ENCODE measurements around the gene ITGA11.
A peak's percentile ranks its signal among the peaks of the same experiment; 100 is the strongest.

The ITGA11 gene

DNA sequence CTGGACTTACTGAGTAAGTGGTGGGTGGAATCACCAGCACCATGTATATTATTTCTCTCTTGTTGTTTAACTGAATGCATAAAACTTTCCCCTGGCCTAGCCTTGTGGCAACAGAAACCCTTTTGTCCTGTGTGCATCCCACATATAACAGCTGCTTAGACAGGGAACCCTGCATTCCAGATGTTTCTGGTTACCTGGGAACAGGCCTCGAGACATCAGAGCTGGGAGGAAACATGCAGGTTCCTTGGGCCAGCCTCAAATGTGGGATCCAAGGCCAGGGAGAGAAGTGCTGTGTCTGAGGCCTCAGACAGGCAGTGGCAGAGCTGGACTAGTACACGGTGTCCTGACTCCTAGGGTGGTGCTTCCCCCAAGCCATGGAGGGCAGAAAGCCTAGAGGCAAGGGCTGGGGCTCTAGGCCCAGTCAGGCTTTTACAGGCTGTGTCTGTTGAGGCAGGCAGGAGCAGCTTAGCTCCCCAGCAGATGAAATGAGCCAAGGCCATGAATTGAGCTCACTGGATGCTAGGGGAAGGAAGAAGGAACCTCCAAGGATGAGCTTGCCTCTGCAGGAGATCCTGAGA is 57.7 kb downstream of the ITGA11 start:
- TF ChIP-seq, protein P1, sequence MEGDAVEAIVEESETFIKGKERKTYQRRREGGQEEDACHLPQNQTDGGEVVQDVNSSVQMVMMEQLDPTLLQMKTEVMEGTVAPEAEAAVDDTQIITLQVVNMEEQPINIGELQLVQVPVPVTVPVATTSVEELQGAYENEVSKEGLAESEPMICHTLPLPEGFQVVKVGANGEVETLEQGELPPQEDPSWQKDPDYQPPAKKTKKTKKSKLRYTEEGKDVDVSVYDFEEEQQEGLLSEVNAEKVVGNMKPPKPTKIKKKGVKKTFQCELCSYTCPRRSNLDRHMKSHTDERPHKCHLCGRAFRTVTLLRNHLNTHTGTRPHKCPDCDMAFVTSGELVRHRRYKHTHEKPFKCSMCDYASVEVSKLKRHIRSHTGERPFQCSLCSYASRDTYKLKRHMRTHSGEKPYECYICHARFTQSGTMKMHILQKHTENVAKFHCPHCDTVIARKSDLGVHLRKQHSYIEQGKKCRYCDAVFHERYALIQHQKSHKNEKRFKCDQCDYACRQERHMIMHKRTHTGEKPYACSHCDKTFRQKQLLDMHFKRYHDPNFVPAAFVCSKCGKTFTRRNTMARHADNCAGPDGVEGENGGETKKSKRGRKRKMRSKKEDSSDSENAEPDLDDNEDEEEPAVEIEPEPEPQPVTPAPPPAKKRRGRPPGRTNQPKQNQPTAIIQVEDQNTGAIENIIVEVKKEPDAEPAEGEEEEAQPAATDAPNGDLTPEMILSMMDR (IDR thresholded peaks at IDR 0.05) = no peak
- TF ChIP-seq ZFX (IDR thresholded peaks at IDR 0.05; ENCODE audit: borderline replicate concordance) = no peak
- no peak overlapping the region for H3K27ac ChIP-seq

DNA sequence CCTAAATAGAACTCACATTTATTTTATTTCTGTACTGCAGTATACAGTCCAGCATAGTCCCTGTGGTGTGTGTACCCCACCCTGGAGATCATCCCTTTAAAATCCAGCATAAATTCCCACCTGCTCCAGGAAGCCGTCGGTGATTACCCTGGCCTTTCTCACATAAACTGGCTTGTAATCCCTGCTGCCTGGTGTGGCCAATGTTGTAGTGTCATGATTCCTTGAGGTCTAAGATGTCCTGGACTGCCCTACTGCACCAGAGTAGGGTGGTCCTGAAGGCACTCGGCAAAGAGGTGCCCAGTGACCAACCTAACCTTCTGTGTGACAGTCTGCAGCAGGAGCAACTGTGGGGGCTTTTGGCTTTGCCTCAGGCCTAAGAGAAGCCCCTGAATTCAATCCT is 58.9 kb downstream of the ITGA11 start:
- no peak overlapping the region for H3K27ac ChIP-seq
- no peak for TF ChIP-seq ZFX (IDR thresholded peaks at IDR 0.05; ENCODE audit: borderline replicate concordance)
- TF ChIP-seq, protein P1 (IDR thresholded peaks at IDR 0.05) = no peak

DNA sequence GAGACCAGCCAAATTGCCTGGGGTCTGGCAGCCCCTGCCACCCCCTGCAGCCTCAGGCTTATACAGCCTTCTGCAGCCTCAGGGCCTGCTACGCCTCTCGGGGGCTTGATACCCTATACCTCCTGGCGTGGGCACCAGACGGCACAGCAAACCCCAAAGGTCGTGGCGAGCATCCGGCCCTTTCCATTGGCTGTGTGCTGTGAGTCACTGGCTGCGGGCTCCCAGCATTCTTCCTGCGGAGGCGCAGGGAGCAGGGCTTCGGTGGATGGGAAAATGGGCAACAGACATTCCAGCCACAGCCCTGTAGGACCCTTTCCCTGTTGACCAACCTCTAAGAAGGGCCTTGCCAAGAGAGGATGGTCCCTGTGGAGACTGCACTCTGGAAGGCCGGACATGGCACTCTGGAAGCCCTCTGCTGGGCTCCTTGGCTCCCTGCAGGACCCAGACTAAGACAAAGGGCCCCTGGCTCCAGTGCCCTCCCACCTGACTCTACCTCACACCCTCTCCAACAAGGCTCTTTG is 59.6 kb downstream of the ITGA11 start:
- H3K27ac ChIP-seq = no peak overlapping the region
- TF ChIP-seq ZFX (IDR thresholded peaks at IDR 0.05; ENCODE audit: borderline replicate concordance) = no peak
- TF ChIP-seq, protein P1 (IDR thresholded peaks at IDR 0.05) = peak; percentile 26; the same call in 1 of the 2 replicates

DNA sequence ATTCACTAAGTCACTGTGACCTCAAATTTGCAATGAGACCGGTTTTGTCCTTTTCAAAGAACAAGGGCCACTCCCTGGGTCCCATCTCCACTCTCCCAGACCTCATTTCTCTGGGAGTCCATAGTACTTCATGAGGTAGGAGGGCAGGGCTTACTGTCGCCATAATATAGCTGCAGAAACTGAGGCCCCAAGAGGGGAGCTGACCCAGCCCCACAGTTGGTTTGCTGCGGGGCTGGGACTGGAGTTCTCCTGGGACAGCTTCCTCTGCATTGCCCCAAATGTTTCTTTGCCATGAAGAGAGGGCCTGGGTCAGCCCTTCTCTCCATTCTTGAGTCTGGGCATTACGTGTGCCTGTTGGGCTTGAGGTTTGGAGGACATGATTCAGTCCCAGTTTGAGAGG is 60.1 kb downstream of the ITGA11 start:
- TF ChIP-seq ZFX (IDR thresholded peaks at IDR 0.05; ENCODE audit: borderline replicate concordance) = no peak
- TF ChIP-seq, protein P1 (IDR thresholded peaks at IDR 0.05) = no peak
- H3K27ac ChIP-seq = no peak overlapping the region

DNA sequence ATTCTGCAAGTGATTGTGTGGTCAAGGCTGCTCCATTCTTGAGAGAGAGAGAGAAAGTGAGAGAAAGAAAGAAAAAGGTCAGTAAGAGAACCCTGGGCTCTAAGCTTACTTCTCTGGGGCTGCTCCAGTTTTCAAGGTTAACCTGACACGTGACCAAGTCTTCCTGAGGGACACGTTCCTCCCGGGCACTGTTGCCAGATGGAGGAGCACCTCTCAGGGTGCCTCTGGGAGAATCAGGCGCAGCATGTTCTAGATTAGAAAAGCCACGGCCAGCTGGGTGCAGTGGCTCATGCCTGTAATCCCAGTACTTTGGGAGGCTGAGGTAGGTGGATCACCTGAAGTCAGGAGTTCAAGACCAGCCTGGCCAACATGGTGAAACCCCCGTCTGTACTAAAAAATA is 60.8 kb downstream of the ITGA11 start:
- H3K27ac ChIP-seq = no peak overlapping the region
- TF ChIP-seq ZFX (IDR thresholded peaks at IDR 0.05; ENCODE audit: borderline replicate concordance) = no peak
- TF ChIP-seq, protein P1 (IDR thresholded peaks at IDR 0.05) = no peak

DNA sequence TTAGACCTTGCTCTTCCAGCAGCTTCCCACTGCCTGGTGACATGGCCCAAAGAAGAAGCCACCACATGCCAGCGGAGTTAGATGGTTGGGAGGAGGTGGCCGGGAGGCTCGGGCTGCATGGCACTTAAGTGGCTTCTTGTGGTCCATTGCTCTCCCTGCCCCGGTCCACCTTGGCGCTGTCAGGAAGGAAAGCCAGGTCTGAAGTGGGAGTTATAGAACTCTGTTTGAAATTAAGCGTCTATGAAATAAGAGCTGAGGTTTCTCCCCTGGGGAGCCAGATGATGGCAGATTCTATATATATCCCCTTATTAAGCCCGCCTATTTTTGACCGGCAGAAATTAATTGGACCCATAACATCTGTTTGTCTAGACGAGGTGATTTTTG is 61.2 kb downstream of the ITGA11 start:
- H3K27ac ChIP-seq = no peak overlapping the region
- no peak for TF ChIP-seq ZFX (IDR thresholded peaks at IDR 0.05; ENCODE audit: borderline replicate concordance)
- TF ChIP-seq, protein P1 (IDR thresholded peaks at IDR 0.05) = no peak

DNA sequence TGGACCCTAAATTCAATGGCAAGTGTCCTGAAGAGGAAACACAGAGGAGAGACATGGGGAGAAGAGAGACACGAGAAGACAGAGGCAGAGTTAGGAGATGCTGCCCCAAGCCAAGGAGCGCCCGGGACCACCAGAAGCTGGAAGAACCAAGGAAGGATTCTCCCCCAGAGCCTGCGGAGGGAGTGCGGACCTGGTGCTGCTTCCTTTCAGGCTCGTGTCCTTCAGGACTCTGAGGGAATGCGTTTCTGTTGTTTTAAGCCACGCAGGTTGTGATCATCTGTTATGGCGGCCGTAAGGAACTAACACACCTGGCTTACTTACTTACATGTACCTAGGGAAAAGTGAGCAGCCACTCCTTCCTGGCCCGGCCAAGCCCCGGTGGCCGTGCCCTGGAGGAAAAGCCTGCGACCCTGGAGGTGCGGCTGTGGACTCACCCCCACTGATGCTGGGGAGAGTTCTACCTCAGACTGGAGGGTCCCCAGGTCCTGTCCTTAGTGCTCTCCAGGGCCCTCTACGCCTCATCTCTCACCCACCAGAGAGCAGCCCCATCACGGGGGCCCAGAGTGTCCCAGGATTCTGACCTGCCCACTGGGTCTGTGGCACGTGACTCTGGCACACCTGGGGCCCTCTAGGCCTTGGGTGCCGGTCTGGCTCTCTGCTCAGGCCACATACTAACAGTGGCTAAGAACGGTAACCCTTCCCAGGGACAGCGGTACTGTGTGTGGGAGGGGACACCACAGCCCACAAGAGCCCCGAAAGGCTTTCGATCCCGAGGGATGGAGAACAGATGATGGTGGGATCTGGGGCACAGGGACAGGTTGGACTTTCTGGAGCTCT is 61.8 kb downstream of the ITGA11 start:
- no peak for TF ChIP-seq ZFX (IDR thresholded peaks at IDR 0.05; ENCODE audit: borderline replicate concordance)
- TF ChIP-seq, protein P1 (IDR thresholded peaks at IDR 0.05) = no peak
- no peak overlapping the region for H3K27ac ChIP-seq
